Aortic smooth muscle cell (primary cell): ENCODE data around the gene HES5. TPM values are rescaled to one million over a fixed set of nuclear protein-coding genes. Genes with fewer than 3 reads are reported as not detected.

ENCODE experiments used
- total RNA-seq: library from RNA; depleted of rRNA; stranded (reverse); fragments of >200 nt; gene quantifications from 2 replicates; pipeline ENCODE4 v1.2.3, GENCODE V29; 2014

Gene HES5
- total RNA-seq: 0.06 TPM in 1 of 2 replicates, not detected in the other

GRCh38 chr1:2529784-2530512, at the start of gene HES5:
HES5 (minus strand) TSS chr1:2530263; CDS start chr1:2530164, 99 bp downstream.

GRCh38 chr1:2556277-2556677, 26.2 kb upstream of the HES5 start, which contains the start of gene TNFRSF14:
TNFRSF14 (plus strand) TSS chr1:2556371; CDS start chr1:2556665, 294 bp downstream.

GRCh38 chr1:2525920-2526823, 3.9 kb downstream of the HES5 start, which contains the start of gene PANK4:
PANK4 (minus strand) TSS chr1:2526596; CDS start chr1:2526587, 9 bp downstream.

Other genes with a start within 250 kb of the HES5 start
- 6.2 and 7.5 TPM in 2 replicates for gene MORN1, start 138.7 kb downstream of the HES5 start, total RNA-seq
- gene RER1, start 138.4 kb downstream of the HES5 start, total RNA-seq: 94.7 and 122 TPM in 2 replicates
- 28.4 and 28.8 TPM in 2 replicates for gene PEX10, start 117.7 kb downstream of the HES5 start, total RNA-seq
- 3.2 and 5.9 TPM in 2 replicates for gene PLCH2, start 54.0 kb downstream of the HES5 start, total RNA-seq
- 16.4 and 20.5 TPM in 2 replicates for gene PANK4, start 3.7 kb downstream of the HES5 start, total RNA-seq
- gene TNFRSF14, start 26.1 kb upstream of the HES5 start, total RNA-seq: 25.8 and 26.2 TPM in 2 replicates
- gene PRXL2B, start 56.5 kb upstream of the HES5 start, total RNA-seq: 10.9 and 11.1 TPM in 2 replicates
- gene MMEL1, start 102.8 kb upstream of the HES5 start, total RNA-seq: 0.40 and 0.75 TPM in 2 replicates